Measurements from ENCODE around the gene MGAT5.

MGAT5 gene

DNA sequence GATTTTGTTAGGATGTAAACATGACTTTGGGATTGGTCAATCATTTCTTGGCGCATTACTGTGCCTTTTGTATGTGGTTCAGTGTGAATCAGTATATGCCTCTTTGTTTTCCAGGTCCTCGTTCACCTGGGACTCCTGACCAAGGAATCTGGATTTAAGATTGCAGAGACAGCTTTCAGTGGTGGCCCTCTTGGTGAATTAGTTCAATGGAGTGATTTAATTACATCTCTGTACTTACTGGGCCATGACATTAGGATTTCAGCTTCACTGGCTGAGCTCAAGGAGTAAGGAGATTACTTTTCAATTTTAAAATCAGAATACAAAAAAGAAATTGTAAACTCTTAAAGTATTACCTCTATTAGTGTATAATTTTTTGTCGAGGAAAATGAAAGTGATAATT lies 87.6 kb downstream of the MGAT5 start:
- no peak for ATAC-seq
- TF ChIP-seq POU6F1 (CRISPR knock-in tag; IDR thresholded peaks at IDR 0.05; ENCODE audit: borderline replicate concordance, low read depth) (no peak), SNAI2 (CRISPR knock-in tag; IDR thresholded peaks at IDR 0.05) (no peak)

DNA sequence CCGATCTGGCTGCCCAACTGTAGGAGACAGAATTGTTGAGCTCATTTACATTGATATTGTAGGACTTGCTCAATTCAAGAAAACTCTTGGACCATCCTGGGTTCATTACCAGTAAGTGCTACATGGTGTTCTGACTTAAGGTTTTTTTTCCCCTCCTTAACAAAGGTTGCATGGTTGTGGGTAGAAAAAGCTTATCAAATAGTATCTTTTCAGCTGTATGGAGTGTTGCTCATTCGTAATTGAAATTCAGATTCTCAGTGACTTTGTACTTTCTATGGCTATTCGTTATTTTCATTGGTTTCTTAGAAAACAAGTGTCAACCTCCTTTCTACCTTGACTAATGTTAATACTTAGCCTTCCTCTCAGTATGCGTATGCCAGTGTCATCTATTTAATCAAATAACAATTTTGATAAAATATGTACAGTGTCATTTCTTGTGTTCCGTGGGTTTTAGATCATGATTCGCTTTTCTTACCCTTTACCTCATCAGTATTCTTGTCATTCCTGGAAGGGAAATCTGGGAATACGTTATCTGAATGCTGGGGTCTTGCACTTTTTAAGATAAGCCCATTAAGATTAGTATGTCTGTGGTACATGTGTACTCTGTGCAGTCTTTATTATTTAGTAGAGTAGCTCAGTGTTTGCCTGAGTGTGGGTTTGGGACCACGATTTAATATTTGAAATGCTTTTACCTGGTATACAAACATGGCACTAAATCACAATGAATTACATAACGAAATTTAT lies 91.3 kb downstream of the MGAT5 start:
- TF ChIP-seq ISL1 (CRISPR knock-in tag; IDR thresholded peaks at IDR 0.05) (no peak), ZFP30 (CRISPR knock-in tag; IDR thresholded peaks at IDR 0.05) (no peak), BACH2 (CRISPR knock-in tag; IDR thresholded peaks at IDR 0.05; ENCODE audit: borderline replicate concordance) (no peak), RARB (CRISPR knock-in tag; IDR thresholded peaks at IDR 0.05) (no peak), PATZ1 (CRISPR knock-in tag; IDR thresholded peaks at IDR 0.05; ENCODE audit: borderline replicate concordance) (no peak), OSR1 (CRISPR knock-in tag; IDR thresholded peaks at IDR 0.05) (no peak), CSDC2 (CRISPR knock-in tag; IDR thresholded peaks at IDR 0.05) (no peak), ZFP3 (CRISPR knock-in tag; IDR thresholded peaks at IDR 0.05) (no peak), PPARA (CRISPR knock-in tag; IDR thresholded peaks at IDR 0.05; ENCODE audit: borderline replicate concordance) (no peak), TOX (CRISPR knock-in tag; IDR thresholded peaks at IDR 0.05; ENCODE audit: borderline replicate concordance) (no peak), ZNF8 (CRISPR knock-in tag; IDR thresholded peaks at IDR 0.05) (no peak)
- TF ChIP-seq, protein P1, sequence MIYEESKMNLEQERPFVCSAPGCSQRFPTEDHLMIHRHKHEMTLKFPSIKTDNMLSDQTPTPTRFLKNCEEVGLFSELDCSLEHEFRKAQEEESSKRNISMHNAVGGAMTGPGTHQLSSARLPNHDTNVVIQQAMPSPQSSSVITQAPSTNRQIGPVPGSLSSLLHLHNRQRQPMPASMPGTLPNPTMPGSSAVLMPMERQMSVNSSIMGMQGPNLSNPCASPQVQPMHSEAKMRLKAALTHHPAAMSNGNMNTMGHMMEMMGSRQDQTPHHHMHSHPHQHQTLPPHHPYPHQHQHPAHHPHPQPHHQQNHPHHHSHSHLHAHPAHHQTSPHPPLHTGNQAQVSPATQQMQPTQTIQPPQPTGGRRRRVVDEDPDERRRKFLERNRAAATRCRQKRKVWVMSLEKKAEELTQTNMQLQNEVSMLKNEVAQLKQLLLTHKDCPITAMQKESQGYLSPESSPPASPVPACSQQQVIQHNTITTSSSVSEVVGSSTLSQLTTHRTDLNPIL (CRISPR knock-in tag; IDR thresholded peaks at IDR 0.05; ENCODE audit: low read depth), result no peak
- ATAC-seq, result no peak

DNA sequence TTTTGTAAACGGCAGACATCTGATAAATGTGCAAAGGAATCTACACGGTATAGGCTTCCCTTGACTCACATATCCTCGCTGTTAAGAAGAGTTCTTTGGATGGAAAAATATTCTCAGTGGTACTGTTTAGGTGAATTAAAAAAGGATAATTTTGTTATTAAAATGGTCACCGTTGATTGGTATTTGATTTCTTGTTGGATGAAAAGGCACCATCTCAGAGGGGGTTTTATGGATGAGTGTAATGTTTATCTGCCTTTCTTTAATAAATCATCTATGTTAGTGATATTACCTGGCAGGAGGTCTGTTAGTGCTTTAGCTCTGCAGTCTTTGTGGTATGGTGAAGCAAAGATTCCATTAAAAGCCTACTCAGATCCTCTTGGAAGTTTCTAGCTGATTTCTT lies 92.3 kb downstream of the MGAT5 start:
- ATAC-seq, result no peak
- TF ChIP-seq POU6F1 (CRISPR knock-in tag; IDR thresholded peaks at IDR 0.05; ENCODE audit: borderline replicate concordance, low read depth), result no peak
- TF ChIP-seq, protein P2, sequence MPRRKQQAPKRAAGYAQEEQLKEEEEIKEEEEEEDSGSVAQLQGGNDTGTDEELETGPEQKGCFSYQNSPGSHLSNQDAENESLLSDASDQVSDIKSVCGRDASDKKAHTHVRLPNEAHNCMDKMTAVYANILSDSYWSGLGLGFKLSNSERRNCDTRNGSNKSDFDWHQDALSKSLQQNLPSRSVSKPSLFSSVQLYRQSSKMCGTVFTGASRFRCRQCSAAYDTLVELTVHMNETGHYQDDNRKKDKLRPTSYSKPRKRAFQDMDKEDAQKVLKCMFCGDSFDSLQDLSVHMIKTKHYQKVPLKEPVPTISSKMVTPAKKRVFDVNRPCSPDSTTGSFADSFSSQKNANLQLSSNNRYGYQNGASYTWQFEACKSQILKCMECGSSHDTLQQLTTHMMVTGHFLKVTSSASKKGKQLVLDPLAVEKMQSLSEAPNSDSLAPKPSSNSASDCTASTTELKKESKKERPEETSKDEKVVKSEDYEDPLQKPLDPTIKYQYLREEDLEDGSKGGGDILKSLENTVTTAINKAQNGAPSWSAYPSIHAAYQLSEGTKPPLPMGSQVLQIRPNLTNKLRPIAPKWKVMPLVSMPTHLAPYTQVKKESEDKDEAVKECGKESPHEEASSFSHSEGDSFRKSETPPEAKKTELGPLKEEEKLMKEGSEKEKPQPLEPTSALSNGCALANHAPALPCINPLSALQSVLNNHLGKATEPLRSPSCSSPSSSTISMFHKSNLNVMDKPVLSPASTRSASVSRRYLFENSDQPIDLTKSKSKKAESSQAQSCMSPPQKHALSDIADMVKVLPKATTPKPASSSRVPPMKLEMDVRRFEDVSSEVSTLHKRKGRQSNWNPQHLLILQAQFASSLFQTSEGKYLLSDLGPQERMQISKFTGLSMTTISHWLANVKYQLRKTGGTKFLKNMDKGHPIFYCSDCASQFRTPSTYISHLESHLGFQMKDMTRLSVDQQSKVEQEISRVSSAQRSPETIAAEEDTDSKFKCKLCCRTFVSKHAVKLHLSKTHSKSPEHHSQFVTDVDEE (CRISPR knock-in tag; IDR thresholded peaks at IDR 0.05), result no peak
- no peak for TF ChIP-seq PPARA (CRISPR knock-in tag; IDR thresholded peaks at IDR 0.05; ENCODE audit: borderline replicate concordance)
- TF ChIP-seq BACH2 (CRISPR knock-in tag; IDR thresholded peaks at IDR 0.05; ENCODE audit: borderline replicate concordance), result no peak
- no peak for TF ChIP-seq GLIS3 (CRISPR knock-in tag; IDR thresholded peaks at IDR 0.05)
- TF ChIP-seq ZFP3 (CRISPR knock-in tag; IDR thresholded peaks at IDR 0.05), result no peak
- TF ChIP-seq ZFP30 (CRISPR knock-in tag; IDR thresholded peaks at IDR 0.05), result no peak
- no peak for TF ChIP-seq ZNF8 (CRISPR knock-in tag; IDR thresholded peaks at IDR 0.05)
- TF ChIP-seq ZC3H10 (CRISPR knock-in tag; IDR thresholded peaks at IDR 0.05), result no peak
- no peak for TF ChIP-seq ZNF70 (CRISPR knock-in tag; IDR thresholded peaks at IDR 0.05)
- TF ChIP-seq, protein P1 (CRISPR knock-in tag; IDR thresholded peaks at IDR 0.05; ENCODE audit: low read depth), result no peak
- no peak for TF ChIP-seq ISL1 (CRISPR knock-in tag; IDR thresholded peaks at IDR 0.05)
- TF ChIP-seq SNAI2 (CRISPR knock-in tag; IDR thresholded peaks at IDR 0.05), result no peak
- no peak for TF ChIP-seq TOX (CRISPR knock-in tag; IDR thresholded peaks at IDR 0.05; ENCODE audit: borderline replicate concordance)
- TF ChIP-seq ARNTL (CRISPR knock-in tag; IDR thresholded peaks at IDR 0.05; ENCODE audit: borderline replicate concordance, low read depth), result no peak
- no peak for TF ChIP-seq ZNF565 (CRISPR knock-in tag; conservative IDR thresholded peaks at IDR 0.05; ENCODE audit: low read depth)
